ENCODE measurements around the gene ITPKB.
"Not testable (repeated sequence)": the region's sequence is repeated elsewhere in the genome, so short reads cannot be mapped to it uniquely, and the experiment has no call there.

The ITPKB gene

DNA sequence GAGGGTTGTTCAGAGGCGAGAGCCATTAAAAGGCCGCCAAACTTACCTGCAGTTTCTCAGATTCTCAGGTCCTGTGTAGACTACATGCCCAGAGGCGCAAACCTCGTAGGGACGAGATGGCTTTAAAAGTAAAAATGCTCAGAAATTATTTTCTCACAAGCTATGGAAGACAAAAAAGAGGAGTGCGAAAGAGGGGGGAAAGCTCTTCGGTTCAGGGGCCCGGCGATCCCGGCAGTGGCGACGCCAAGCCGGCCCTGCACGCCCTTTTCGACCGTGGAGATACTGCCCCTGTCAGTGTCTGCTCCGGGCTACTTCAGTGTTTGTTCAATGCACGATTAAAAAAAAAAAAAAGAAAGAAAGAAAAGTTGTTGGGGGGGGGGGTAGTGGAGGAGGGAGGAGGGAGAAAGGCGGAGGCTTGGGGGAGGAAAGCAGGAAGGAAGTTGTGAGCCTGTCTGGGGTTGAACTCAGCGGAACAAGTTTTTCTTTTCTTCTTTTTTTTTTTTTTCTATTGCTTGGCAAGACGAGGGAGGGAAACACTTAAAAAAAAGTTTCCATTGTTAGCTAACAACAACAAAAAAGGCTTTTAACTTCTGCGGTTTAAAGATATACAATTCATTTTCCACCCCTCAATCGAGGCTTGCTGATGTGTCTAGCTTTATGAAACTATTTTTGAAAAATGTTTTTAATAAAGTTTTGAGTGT is at the start of gene ITPKB:
Gene ITPKB (minus strand): TSS at position 288 of the 701 bp plus-strand sequence. CDS start 1,824 bp downstream, outside the sequence.
- no peak for DNase-seq (ENCODE audit: low read depth in 4 of 4, low spot score in 1 of 4)

DNA sequence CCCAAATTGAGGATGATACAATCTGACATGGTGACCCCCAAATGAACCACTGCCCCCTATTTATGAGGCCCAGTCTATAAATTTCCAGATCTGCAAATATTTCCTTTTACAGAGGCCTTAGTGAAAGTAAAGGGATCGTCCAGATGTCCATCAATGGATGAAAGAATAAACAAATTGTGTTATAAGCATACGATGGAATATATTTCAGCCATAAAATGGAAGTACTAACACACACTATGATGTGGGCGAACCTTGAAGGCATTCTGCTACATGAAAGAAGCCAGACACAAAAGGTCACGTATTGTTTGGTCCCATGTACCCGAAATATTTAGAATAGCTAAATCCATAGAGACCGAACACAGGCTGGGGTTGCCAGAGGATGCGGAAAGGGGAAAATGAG is 48.6 kb upstream of the ITPKB start:
- no peak for DNase-seq (ENCODE audit: low read depth in 4 of 4, low spot score in 1 of 4)

DNA sequence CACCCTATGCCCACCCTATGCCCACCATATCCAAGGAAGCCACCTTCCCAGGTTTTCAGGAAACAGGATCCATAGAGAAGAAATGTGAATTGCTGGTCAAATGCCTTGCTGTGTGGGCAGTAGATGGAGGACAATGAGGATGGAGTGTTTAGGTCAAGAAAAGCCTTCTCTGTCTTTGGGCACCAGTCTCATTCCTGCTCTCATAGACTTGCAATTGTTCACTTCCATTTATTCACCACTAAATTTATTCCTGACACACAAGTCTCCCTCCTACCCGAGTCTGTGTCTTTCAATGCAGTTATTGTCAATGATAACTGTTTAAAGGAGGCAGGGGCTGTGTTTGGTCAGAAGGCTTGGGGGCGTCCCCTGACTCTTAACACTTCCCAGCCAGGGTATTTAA is 48.0 kb upstream of the ITPKB start:
- no peak for DNase-seq (ENCODE audit: low read depth in 4 of 4, low spot score in 1 of 4)

DNA sequence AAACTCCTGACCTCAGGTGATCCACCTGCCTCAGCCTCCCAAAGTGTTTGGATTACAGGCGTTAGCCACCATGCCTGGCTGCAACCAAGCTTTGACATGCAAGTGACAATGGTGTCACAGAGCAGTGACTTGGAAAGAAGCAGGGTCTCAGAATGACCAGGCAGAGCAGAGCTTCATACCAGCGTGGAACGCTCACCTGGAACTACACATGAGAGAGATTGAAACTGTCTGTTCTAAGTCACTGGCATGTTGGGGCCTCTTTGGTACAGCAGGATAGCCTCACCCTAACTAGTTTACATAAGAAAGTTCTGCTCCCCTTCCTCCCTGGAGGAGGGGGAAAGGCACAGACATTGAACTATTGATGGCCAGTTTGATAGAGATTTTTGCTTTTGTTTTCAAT is 47.5 kb upstream of the ITPKB start:
- DNase-seq (ENCODE audit: low read depth in 4 of 4, low spot score in 1 of 4), result no peak

DNA sequence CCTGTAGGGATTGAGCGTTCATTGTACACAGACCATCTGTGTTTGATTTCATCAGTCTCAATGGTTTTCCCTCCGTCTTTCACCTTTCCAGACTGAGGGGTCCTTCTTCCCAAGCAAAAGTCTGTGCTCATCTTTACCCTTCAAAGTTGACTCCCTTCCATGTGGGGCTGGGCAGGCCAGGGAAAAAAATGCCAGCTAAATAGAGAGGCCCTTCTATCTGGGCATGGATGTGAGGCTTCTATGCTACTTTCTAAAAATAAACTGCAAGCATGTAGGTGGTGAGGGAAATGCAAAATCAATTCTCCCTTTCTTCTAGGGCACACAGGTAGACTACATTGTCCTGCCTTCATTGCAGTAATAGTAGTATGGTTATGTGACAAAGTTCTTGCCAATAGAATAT is 46.7 kb upstream of the ITPKB start:
- DNase-seq (ENCODE audit: low read depth in 4 of 4, low spot score in 1 of 4), result no peak

DNA sequence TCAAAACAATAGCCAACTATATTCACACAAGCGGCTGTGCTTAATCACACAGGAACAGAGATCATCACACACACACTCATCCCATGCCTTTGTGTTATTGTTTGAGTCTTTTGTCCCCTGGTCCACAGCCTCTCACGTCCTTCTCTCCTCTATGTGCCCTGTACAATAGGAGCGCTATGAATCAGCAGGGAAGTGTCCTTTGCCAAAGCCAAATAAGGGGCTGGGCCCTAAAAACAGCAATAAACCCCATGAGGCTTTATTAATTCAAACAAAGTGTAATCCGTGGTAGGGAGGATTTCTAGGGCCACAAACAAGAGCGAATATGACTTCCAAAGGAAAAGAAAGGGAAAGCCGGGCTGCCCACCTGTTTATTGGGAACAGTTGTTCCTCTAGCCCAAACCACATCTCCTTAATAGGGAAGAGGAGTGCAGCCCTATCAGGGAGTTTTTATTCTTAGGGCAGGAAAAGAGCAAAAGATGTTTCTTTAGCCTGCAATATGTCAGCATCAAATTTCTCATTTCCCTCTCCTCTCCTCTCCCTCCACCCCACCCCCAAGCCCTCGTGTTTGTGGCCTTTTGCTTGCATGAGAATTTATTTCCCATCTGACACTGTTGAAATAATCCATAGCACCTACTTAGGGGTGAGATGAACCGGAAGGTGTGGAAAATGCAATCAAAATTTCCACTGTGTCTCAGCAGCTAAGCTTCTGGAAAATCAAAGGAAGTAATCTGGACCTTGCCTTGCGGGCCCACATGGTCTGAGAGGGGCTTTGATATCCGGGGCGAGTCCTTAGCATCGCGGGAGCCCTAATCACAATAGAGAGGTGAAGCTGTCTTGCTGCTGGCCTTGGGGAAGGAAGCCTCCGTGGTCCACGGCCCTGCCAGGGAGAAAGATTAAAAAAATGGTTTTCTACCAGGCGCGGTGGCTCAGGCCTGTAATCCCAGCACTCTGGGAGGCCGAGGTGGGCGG is 45.3 kb upstream of the ITPKB start:
- no peak for DNase-seq (ENCODE audit: low read depth in 4 of 4, low spot score in 1 of 4)

DNA sequence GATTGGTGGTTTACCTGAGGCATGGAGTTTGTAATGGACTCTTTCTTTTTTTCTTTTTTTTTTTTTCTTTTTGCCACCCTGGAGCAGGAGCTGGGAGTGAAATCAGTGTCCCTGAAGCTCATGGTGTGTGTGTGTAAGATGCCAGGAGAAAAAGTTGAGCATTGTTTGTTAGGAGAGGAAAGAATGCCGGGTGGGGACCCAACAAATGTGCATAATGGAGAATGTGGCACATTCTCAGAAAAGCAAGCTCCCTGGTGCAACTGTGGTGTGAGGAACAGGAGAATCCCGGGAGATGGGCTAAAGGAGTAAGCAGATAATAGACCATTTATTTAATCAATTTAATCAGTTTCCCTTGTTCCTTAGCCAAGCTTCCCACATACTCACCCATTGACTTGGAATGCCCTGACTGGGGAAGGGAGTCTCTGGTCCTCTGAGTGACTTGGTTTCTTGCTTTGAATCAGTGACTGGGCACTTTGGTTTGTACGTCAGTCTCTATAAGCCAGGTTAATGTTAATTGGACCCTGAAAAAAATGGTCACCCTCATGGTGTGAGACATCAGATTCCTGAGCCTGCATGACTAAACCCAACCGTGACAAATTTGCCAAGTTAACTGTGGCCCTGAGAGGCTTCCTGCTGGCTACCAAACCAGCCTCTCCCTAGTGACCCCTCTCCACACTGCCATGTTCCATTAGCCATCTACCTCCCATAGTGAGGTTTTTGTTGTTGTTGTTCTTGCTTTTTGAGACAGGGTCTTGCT is 43.9 kb upstream of the ITPKB start:
- DNase-seq (ENCODE audit: low read depth in 4 of 4, low spot score in 1 of 4), result no peak

DNA sequence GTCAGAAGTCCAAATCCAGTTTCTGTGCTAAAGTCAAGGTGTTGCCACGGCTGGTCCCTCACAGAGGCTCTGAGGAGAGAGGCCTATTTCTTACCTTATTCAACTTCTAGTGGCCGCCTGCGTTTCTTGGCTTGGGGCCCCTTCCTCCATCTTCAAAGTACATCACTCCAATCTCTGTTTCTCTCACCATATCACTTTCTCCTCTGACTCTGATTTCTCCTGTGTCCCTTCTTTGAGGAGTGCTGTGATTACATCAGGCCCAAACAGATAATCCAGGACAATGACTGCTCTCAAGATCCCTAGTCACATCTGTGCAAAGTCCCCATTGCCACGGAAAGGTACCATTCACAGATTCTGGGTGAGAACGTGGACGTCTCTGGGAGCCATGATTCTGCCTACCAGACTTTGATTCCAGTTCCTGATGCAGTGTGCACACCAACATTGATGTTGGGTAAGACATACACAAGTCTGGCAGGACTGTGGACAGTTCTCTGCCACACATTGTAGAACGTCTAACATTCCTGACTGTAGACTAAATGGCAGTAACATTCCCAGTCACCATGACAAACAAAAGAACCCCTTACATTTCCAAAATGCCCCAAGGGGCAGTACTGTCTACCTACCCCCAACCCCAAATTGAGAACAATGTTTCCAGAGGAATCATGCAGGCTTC is 43.0 kb upstream of the ITPKB start:
- DNase-seq (ENCODE audit: low read depth in 4 of 4, low spot score in 1 of 4), result no peak

DNA sequence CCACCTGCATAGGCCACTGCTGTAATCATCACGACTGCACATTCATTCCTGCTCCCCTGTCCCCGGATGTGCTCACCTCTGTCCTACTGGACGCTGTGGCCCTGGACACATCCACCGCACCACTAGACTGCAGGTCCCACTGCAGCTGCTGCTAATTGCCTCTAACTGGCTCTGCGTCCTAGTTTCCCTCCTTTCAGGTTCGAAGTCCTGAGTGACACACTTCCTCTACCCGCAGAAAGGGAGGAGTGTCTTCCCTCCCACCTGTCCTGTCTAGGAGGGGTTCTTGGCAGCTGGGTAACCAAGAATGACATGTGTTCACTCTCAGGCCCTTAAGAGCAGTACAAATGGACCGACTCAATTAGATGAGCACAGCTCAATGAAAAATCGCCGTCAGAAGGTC is 40.5 kb upstream of the ITPKB start:
- DNase-seq (ENCODE audit: low read depth in 4 of 4, low spot score in 1 of 4), result no peak

DNA sequence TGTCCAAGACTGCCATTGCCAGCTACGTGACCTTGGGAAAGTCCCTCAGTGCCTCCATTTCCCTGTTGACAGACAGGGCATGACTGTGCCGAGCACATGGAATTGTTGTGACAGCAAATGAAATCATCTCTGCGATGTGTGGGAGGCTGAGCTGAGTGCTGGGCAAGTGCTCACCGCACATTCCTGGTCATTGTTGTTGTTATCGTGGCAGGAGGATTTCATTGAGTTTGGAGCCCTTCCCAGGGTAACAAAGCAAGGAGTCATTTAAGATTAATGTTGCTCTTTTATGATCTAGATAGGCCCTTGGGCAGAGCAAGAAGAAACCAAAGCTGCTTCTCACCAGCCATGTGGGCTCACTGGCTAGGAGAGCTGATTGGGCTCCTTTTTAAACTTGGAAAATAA is 39.6 kb upstream of the ITPKB start:
- DNase-seq (ENCODE audit: low read depth in 4 of 4, low spot score in 1 of 4), result no peak

DNA sequence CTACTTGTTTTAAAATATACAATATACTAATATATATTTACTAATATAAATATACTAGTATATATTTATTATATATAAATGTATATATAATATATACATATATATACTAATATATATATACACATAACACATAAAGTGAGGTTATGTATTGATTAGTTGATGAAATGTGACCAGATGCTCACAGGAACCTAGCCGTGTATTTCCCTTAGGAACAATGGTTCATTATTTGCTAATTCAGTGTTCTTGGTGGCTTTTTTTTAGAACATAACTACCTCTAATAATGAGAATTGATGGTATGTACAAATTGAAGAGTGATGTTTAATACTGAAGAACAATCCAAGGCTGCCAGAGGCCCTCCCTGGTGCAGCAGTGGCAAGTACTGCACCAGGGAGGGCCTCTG is 37.9 kb upstream of the ITPKB start:
- DNase-seq (ENCODE audit: low read depth in 4 of 4, low spot score in 1 of 4), result no peak

DNA sequence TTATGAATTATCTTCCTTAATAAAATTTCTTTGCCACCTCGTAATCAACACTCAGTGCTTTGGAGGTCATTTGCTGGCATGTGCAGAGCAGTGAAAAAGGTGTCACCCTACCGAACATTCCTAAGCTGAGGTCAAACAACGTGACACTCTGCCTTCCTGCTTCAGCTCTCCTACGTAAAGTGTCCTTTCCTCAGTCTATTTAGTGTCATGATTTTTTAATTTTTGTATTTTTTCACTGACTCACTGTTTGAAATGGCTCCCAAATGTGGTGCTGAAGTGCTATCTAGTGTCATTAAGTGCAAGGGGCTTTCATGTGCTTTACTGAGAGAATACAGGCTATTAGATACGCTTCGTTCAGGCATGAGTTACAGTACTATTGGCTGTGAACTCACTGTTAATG is 37.0 kb upstream of the ITPKB start:
- no peak for DNase-seq (ENCODE audit: low read depth in 4 of 4, low spot score in 1 of 4)

DNA sequence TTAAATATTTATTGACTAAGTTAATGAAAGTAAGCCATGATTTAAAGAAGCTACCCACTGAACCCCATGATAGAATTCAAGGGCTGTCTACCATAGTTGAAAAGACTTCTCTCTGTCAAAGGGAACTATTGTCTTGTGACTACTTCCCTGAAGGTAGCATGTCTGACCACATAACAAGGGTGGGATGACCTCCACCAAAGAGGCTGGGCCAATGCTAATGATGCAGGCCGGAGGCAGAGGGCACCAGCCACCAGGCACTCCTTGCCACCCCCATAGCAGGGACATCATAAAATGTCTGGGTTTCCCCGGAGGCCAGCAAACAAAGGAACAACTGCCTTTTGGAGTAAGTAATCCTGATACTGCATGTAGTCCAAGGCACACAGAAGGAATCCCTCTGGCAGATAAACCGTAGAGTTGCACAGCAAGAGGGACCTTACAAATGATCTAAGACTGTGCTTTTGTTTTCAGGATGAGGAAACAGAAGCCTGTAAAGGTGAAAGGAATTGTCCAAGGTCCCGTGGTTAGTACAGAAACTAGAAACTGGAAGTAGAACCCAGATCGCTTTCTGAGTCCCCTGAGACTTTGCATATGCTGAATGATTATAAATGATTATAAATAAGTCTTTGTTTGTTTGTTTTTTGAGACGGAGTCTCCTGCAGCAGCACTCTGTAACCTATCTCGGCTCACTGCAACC is 33.5 kb upstream of the ITPKB start:
- DNase-seq (ENCODE audit: low read depth in 4 of 4, low spot score in 1 of 4), result no peak

DNA sequence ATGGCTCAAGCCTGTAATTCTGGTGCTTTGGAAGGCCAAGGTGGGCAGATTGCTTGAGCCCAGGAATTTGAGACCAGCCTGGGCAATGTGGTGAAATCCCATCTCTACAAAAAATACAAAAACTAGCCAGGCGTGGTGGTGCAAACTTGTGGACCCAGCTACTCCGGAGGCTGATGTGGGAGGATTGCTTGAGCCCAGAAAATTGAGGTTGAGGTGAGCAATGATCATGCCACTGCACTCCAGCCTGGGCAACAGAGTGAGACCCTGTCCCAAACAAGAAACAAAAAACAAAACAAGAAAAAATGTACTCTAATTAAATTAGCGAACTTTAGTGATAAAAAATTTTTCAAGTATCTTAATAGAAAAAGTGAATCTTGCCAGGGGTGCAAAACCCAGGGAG is 28.1 kb upstream of the ITPKB start:
- DNase-seq (ENCODE audit: low read depth in 4 of 4, low spot score in 1 of 4), result not testable (repeated sequence)

DNA sequence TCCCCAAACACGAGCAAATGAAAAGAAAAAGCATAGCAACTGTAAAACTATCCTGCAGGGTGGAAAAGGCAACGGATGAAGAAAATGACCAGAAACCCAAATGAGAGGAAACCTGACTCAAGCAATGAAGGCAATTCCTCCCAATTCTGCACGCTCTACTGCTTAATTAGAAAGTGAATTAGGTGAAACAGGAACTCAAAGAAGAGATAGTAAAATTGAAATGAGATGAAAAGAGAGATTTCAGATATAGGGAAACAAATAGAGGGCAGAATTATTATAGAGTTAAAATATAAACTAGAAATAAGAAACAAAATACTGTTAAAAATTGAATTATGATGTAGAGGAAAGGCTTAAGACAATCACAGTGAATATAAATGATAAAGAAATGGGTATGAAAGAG is 27.5 kb upstream of the ITPKB start:
- no peak for DNase-seq (ENCODE audit: low read depth in 4 of 4, low spot score in 1 of 4)

DNA sequence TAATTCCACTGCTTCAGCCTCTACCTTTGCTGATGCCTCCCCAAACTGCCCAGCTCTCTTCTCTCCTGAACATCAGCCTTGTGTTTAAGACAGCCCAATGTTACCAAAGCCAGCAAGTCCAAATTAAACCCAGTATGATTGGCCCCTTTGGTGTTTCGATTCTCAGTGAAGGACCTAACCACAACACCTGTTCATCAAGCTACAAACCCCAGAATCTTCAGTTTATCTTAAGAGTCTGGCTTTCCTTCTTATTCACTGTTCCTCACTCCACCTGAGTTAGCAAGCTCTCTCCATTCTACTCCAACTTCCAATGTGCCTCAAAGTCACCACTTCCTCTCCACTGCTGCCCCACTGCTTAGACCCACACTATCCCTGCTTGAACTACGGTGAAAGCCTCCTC is 25.5 kb upstream of the ITPKB start:
- DNase-seq (ENCODE audit: low read depth in 4 of 4, low spot score in 1 of 4), result no peak

DNA sequence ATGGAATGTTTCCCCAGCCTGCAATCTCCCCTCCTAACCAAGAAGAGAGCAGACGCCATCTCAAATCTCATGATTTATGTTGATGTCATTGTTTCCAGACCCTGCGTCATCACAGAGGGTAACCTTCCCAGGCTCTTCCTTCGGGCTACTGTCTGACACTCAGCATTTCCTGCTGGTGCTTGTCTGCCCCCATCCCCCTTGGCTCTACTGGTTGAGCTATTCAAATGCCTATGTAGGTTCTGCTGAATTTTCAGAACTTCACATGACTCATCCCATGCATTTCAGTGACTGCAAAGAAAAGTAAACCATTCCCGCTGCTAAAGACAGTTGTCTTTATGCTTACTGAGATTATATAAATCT is 24.8 kb upstream of the ITPKB start:
- peak in 2 of 4 experiments; percentile 6 to 38 for DNase-seq (ENCODE audit: low read depth in 4 of 4, low spot score in 1 of 4)

DNA sequence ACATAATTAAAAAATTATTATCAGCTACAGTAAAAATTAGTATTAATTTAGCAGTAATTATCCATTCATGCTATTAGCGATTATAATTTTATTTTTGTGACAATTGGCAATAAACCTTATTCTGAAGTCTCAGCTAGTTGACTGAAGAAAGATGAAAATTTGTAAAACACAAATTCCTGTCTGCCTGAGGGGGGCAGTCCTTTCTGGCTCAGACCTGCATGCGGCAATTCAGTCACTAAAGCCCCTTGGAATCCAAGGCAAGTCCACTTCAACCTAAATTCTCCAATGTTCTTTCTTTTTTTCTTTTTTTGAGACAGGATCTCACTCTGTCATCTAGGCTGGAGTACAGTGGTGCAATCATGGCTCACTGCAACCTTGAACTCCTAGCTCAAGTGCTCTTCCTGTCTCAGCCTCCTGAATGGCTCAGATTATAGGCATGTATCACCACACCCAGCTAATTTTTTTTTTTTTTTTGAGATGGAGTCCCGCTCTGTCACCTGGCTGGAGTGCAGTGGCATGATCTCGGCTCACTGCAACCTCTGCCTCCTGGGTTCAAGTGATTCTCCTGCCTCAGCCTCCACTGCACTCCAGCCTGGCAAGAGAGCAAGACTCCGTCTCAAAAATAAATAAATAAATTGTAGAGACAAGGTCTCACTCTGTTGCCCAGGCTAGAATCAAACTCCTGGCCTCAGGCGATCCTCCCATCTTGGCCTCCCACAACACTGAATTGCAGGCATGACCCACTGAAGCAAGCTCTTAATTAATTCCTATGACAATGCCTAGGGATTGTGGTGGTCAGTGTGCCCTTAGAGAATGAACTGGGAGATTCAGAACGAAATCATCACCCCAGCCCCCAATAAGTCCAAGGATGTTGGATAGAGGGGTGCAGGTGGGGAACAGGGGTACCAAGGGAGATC is 24.2 kb upstream of the ITPKB start:
- no peak for DNase-seq (ENCODE audit: low read depth in 4 of 4, low spot score in 1 of 4)

DNA sequence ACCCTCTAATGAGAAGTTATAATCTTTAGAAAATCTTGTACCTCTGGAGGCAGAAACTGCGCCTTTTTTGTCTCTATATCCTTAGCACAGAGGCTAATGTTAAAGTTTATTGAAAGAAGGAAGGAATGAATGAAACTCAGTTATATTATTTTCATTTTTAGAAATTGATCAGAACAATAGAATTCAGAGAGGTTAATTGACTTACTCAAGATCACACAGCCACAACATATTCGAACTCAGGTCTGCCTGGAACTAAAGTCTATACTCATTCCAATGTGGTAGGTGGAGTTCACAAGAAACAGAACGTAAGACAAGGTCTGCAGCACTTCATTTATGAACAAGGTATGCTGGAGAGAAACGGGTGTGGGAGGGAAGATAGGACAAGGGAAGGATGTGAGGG is 23.0 kb upstream of the ITPKB start:
- no peak for DNase-seq (ENCODE audit: low read depth in 4 of 4, low spot score in 1 of 4)

DNA sequence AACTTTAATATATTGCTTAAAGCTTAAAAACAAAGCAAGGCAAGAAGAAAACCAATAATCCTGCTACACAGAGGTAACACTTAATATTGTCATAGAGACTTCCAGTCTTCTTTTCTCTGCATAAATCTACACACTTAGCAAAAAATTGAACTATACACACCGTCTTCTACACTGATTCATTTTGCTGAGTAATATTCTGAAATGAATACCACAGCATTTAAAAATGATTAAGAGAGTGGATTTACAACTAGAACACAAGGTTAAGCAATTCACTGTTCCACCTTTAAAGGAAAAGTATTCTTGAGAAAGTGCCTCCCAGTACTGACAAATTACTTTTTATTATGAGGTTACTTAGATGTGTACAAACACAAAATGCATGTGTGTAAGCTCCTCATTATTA is 22.2 kb upstream of the ITPKB start:
- DNase-seq (ENCODE audit: low read depth in 4 of 4, low spot score in 1 of 4), result no peak

Data from stimulated activated CD4-positive, alpha-beta T cell treated with anti-CD3 and anti-CD28 coated beads, Interleukin-1b, Interleukin-23, amount 100 ng/mL, for 24 hours (primary cell).